Measurements from ENCODE around the gene OOSP4B.
"Not testable (repeated sequence)": the region's sequence is repeated elsewhere in the genome, so short reads cannot be mapped to it uniquely, and the experiment has no call there.

Gene OOSP4B

DNA sequence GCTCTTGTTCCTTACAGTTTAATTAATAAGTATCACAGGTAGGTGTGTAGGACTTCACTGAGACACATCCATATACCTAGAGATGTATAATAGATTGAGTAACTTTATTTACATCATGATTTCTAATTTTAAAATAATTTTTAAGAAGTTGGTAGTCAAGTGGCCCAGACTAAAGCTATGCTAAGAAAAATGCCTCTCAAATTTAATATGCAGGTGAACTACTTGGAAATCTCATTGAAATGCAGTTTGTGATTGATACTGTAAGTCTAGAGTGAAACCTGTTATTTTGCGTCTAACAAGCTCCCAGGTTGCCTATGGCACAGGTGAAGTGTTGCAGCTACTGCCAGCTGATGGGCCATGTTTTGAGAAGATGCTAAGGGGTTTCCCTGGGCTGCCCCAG is at the start of gene OOSP4B:
OOSP4B (plus strand) TSS at position 301 of the 400 bp plus-strand sequence.
- no peak for DNase-seq

DNA sequence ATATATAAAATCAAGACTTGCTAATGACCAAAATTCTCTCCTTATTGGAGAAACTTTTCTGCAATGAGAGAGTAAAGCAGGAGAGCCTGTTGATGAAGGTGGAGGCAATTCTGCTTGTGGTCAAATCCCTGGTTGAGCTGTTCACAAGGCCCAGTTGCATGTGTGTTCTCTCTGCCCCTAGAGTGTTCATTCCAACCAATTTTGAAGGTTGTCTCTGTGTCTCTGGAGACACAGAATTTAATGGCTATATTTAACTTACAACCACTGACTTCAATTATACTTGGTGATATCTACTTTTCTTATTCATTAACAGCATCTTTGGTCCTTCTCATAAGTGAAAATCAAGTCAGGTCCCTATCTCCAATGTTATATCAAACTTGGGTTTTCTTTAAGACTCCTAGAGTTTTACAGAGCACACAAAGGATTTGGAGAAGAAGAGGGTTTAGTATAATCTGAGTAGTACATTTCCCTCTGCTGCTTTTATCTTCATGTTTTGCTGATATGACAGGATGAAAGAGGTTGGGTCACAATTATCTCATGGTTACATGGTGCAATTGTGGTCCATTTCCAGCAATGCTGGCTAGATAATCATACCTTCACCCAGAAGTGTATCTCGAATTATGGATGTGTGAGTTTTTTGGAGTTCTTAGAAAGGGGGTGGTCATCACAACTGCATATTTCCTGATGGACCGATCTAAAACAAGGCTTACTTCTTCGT is 49.1 kb upstream of the OOSP4B start:
- DNase-seq: no peak

DNA sequence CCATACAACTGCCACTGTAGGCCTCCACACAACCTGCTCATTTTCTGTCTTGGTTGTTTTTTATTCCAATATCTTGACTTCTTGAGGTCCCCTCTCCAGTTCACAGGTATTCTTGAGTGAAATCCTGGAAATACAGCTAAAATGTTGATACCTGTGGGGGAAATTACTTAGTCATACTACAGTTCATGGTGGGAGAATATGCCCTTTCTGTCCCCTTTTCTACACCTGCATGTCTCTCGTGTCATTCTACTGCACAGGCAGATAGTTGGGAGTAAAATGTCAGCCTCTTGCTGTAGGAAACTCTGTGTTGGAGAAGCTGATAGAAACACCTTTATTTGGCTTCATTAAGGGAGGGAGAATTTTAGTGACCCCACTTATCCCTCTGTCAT is 48.6 kb upstream of the OOSP4B start:
- no peak for DNase-seq

DNA sequence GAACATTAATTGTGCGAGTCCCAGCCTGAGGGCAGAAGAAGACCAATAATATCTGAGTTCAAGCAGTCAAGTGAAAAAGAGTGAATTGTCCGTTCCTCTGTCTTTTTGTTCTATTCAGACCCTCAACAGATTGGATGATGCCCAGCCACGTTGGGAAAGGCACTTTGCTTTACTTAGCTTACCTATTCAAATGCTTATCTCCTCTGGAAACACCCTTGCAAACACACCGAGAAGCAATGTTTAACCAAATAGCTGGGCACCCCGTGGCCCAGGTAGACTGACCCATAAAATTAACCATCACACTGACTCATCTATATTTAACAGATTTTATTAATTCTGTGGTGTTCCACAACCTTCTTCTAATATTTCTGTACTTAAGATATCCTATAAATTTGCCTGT is 43.9 kb upstream of the OOSP4B start:
- DNase-seq: no peak

DNA sequence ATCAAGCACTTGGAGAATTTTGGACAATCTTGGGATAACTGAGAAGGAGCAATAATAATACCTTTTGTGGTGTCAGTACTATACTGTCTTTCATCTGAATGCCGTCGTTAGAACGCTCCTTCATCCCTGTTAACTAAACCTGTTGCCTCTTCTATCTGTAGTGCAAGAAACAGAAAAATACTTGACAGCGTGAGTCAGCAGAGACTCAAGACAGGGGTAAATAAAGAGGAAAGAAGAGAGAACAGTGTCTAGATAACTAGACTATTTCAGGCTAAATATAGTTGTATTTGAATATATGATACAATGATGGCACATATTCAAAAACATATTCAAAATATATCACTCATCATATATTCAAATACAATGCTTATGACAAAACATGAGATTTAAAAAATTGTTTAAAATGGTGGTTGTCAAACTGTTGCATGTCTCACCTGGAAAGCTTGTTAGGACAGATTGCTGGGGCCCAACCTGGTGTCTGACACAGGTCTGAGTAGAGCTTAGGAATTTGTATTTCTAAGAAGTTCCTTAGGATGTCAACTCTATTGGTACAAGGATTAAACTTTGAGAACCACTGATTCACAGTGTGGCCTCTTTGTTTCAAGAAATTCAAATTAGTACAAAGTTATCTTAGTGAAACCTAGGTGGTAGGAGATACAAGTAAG is 35.7 kb upstream of the OOSP4B start:
- no peak for DNase-seq

DNA sequence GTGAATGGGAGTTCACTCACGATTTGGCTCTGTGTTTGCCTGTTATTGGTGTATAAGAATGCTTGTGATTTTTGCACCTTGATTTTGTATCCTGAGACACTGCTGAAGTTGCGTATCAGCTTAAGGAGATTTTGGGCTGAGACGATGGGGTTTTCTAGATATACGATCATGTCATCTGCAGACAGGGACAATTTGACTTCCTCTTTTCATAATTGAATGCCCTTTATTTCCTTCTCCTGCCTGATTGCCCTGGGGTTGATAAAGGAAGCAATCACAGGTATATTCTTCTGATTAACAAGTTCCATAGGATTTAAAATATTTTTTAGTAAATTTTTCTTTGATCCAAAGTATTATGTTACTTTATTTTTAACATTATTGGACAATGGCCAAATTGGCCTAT is 34.9 kb upstream of the OOSP4B start:
- not testable (repeated sequence) for DNase-seq

DNA sequence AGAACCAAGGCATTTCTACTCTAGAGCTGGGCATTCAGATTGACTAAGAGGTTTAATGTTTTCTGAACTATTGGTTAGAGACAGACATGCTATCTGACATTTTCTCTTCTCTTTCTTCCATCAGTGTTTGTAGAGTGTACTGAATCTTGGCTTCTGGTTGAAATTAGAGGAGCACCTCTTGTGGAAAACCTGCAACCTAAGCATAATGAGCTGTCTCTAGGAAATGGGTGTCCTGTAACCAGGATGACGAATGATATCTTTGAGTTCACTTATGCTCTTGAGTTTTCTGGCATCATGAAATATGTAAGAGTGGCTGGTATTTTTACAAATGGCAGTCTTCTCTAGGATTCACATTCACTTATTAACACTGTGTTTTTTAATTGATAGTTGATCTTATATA is 33.8 kb upstream of the OOSP4B start:
- no peak for DNase-seq

DNA sequence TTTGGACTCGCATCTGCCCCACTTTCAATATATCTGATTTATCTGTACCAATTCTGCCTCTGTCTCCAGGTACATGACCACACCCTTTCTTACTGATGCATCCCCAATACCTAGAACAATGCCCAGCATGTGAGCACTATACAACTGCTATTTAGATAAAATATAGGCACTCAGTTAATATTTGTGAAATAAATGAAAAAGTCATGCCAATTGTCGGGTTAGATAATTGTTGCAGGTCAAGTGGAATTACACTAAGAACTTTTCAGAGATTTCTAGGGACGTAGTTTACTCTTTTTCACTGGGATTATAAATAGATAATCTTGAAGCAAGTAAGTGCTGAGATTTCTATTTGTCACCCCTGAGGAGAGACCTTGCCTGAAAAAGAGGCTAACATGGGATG is 32.6 kb upstream of the OOSP4B start:
- DNase-seq: no peak

DNA sequence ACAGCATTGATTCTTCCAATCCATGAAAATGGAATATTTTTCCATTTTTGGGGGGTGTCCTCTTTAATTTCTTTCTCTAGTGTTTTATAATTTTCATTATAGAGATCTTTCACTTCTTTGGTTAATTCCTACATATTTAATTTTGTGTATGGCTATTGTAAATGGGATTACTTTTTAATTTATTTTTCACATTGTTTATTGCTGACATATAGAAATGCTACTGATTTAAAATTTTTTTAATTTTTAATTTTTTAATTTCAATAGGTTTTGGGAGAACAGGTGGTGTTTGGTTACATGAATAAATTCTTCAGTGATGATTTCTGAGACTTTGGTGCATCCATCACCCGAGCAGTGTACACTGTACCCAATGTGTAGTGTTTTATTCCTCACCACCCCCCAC is 26.6 kb upstream of the OOSP4B start:
- DNase-seq: no peak

DNA sequence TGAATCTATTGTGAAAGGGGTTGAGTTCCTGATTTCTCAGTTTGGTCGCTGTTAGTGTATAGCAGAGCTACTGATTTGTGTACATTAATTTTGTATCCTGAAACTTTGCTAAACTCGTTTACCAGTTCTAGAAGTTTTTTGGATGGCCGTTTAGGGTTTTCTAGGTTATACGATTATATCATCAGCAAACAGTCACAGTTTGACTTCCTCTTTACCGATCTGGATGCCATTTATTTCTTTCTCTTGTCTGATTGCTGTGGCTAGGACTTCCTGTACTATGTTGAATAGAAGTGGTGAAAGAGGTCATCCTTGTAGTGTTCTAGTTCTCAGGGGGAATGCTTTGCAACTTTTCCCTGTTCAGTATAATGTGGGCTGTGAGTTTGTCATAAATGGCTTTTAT is 24.6 kb upstream of the OOSP4B start:
- DNase-seq: no peak

DNA sequence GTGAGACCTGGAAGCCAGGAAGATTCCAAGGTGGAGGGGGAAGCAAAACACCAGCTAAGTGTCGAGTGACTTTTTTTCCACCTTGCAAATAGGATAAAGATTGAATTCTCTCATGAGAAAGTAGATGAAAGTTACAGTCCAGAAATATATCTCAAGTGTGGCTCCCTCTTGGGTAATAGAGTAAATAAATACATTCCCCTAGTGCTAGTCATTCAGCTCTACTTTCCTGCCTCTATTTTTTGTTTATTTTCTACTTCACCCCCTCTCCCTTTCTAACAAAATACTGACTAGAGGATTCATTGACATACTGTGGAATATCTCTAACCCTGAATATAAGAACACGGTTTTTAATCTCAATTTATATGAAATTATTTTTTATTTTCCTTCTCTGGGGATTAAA is 19.2 kb upstream of the OOSP4B start:
- DNase-seq: no peak

DNA sequence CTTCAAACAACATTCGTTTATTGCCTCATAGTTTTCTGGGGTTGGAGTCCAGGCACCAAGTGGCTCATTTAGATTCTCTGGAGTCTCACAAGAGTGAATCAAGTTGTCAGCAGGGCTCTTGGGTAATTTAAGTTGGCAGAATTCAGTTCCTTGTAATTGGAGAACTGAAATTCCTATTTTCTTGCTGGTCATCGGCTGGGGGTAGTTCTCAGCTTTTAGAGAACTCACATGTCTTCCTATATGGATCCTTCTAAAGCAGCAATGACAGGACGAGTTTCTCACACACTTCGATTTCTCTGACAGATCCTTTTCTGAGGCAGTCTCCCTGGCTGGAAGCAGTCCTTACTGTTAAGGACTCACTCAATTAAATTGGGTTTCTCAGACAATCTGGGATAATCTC is 17.3 kb upstream of the OOSP4B start:
- no peak for DNase-seq

DNA sequence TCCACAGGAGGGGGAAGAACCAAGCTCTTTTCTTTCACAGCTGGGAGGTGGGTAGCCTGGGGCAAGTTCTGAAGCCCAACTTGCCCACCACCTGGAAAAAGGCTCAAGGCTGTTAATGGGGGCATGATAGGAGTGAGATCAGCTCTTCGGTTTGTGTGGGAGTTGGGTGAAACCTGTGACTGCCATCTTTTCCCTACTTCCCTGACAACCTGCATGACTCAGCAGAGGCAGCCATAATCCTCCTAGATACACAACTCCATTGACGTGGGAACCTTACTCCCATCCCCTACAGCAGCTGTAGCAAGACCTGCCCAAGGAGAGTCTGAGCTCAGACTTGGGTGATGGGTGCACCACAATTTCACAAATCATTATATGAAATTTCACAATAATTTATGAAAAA is 13.3 kb upstream of the OOSP4B start:
- DNase-seq: no peak

DNA sequence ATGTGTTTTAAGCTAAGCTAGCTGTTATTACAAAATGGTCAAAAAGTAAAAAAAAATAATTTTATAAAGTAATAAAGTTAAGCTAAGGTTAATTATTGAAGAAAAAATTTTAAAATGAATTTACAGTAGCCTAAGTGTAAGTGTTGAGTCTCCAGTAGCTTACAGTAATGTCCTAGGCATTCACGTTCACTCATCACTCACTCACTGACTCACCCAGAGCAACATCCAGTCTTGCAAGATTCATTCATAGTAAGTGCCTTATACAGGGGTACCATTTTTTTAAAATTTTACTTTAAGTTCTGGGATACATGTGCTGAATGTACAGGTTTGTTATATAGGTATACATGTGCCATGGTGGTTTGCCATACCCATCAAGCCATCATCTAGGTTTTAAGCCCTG is 11.6 kb upstream of the OOSP4B start:
- DNase-seq: no peak

DNA sequence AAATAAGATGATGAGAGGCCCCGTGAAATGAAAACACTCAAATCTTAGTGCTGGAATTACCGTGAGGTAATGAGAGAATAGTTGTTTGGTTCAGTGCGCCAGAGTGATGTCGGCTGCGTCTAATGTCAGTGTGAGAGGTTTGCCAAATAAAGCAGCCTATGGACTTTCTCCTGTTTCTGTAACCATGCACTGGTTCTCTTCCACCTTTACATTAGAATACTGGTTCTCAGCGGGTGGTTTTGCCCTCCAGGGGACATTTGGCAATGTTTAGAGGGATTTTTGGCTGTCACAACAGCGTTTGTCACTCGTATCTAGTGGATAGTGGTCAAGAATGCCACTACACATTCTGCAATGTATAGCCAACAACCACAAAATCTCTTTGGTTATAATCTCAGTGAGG is 1.1 kb downstream of the OOSP4B start:
- DNase-seq: no peak

DNA sequence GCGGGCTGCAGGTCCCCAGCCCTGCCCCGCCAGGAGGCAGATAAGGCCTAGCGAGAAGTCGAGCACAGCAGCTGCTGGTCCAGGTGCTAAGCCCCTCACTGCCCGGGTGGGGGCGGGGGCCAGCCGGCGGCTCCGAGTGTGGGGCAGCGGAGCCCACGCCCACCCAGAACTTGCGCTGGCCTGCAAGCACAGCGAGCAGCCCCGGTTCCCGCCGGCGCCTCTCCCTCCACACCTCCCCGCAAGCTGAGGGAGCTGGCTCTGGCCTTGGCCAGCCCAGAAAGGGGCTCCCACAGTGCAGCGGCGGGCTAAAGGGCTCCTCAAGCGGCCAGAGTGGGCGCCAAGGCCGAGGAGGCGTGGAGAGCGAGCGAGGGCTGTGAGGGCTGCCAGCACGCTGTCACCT is 3.4 kb downstream of the OOSP4B start:
- DNase-seq: not testable (repeated sequence)

DNA sequence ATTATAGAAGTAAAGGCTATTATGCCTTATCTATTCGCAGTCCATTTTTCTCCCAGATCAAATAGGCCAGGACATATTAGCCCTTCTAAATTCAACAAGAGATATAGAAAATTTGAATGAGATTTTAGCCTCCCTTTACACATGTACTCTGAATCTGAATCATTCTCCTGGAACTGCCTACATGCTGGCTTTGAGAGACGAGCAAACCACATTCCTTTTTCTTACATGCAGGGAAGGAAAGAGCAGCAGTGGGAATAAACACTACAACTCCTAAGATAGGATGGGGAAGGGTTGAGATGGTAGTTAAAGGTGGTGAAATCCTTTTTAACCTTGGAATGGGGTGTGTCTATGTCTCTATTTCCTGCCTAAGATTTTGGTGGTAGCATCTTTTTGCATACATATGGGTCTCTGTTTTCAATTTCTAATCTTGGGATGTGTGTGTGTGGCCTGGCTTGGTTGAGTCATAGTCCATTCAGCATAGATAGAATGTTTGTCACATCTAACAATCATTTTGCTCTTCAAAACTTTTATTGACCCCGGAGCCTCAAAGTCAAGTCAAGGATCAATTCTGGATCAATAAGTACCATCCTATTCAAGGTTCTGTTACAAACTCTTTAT is 12.1 kb downstream of the OOSP4B start:
- no peak for DNase-seq

DNA sequence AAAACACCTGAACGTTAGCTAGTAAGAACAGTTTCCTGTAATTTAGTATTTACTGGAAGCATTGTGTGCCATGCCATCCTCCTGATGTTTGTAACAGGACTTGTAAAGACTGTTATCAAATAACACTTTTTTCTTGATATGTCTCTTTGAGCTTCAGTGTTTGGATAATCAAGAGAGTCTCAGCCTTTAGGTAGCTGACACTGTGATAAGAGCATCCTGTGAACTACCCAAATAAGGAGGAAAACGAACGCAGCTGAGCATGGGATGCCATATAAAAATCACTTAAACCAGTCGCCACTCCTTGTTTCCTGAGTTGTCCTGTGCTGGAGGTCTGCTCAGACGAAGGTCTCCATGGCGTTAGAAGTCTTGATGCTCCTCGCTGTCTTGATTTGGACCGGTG is 23.1 kb downstream of the OOSP4B start, which contains the start of gene OOSP2:
OOSP2 (plus strand) TSS at position 301 of the 400 bp plus-strand sequence; CDS start at position 352, 51 bp downstream.
- DNase-seq: no peak

DNA sequence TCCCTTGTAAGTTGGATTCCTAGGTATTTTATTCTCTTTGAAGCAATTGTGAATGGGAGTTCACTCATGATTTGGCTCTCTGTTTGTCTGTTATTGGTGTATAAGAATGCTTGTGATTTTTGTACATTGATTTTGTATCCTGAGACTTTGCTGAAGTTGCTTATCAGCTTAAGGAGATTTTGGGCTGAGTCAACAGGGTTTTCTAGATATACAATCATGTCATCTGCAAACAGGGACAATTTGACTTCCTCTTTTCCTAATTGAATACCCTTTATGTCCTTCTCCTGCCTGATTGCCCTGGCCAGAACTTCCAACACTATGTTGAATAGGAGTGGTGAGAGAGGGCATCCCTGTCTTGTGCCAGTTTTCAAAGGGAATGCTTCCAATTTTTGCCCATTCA is 33.4 kb downstream of the OOSP4B start:
- not testable (repeated sequence) for DNase-seq

DNA sequence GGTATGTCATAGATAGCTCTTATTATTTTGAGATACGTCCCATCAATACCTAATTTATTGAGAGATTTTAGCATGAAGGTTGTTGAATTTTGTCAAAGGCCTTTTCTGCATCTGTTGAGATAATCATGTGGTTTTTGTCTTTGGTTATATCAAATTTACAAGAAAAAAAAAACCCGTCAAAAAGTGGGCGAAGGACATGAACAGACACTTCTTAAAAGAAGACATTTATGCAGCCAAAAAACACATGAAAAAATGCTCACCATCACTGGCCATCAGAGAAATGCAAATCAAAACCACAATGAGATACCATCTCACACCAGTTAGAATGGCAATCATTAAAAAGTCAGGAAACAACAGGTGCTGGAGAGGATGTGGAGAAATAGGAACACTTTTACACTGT is 33.9 kb downstream of the OOSP4B start:
- DNase-seq: not testable (repeated sequence)

DNA sequence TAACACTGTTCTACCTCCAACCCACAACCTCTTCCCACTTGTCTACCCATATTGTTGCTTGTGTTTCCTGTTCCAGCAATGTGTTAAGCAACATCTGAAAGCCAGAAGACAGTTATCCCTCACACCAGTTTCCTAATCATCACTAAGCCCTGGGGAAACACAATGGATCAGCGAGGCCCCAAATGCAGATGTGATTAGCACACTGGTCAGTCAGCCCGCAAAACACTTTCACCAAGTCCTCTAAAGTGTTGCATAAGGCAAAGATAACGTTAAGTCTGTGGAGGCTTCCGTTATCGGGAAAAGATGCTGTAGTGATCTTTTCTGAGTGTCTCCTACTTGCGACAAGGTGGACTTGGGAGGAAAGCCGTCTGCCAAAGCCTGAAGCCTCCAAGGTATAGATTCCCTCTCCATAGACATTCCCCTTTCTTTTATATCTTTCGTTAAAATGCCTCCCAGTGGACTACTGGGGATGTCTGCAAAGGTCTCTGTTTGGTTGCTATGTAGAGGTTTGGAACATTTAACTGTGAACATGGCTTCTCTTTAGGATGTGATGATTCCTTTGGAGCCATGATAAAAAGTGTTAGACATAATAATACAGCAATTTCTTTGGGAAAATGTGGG is 39.5 kb downstream of the OOSP4B start, which contains the start of gene MS4A3:
MS4A3 (plus strand) TSS at position 317 of the 621 bp plus-strand sequence. CDS start 4,496 bp downstream, outside the sequence.
- no peak for DNase-seq

DNA sequence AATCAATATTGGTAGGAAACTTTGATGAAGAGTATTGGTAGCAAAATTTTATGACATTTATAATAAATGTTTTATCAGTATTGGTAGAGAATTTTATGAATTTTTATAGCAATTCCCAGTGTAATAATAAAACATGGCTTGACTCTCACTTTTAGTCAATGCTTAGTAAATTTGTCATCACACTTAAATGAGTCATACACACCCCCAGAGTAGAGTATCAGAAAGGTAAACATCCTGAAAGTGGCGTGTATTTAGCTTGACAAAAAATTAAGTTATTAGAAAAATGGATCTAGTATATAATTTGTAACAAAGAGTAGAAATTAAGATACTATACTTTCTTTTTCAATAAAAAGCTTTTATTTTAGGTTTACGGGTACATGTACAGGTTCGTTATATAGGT is 42.1 kb downstream of the OOSP4B start:
- DNase-seq: no peak

DNA sequence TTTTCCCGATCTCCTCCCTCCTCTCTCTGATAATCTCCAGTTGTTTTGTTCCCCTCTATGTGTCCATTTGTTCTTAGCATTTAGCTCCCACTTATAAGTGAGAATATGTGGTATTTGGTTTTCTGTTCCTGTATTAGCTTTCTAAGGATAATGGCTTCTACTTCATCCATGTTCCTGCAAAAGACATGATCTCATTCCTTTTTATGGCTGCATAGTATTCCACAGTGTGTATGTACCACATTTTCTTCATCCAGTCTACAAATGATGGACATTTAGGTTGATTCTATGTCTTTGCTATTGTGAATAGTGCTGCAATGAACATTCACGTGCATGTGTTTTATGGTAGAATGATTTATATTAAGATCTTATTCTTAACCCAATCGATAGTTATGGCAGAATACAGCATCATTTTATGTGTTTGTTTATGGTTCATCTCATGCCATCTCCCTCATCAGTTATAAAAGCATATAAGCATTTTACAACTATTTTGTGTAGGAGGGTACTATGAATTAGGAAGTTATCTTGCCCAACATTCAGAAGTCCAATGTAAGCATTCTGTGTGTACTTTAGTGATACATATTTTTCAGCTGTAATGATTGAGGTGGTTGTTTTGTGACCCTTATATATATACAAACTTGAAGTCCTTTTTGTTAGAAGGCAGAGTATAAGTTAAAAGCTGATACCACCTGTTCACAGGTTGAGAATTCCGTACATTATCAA is 42.7 kb downstream of the OOSP4B start:
- DNase-seq: no peak
